SK-N-SH (cell line): ENCODE results near the gene PDPK1. TPM values are rescaled to one million over a fixed set of nuclear protein-coding genes. Genes with fewer than 3 reads are reported as not detected.

Experiments
- CTCF ChIA-PET: fragments of 300-600, 350-600 bp; formaldehyde crosslinking; extraction: SDS; loops from one replicate; lab custom pipeline; 2021; lab: Yijun Ruan, JAX
- POLR2A ChIA-PET: fragments of 350-600 bp; sonication (Branson Sonifier 250); formaldehyde crosslinking; extraction: SDS; loops from one replicate; lab custom pipeline; 2020; ENCODE audit warnings: antibody characterized with exemption, inconsistent platforms; lab: Yijun Ruan, JAX
- DNase-seq: peaks from one replicate; pipeline ENCODE4 v3.0.0; 2012
- H2AFZ ChIP-seq: fragments of 200-600 bp; sonication (generic); 2 replicates; pipeline ENCODE4 v1.8.1; 2016; ENCODE audit warnings: antibody characterized with exemption, mild to moderate bottlenecking, low read depth
- H3F3A ChIP-seq: fragments of 200-600 bp; sonication (generic); replicated peaks from 2 replicates; pipeline ENCODE3; 2016; ENCODE audit warnings: antibody characterized with exemption, mild to moderate bottlenecking; ENCODE audit not compliant: insufficient read depth
- H3K27ac ChIP-seq, 2 experiments: fragments of 200-500 bp in 1 of 2; fragments of 200-600 bp in 1 of 2; sonication (Bioruptor generic) in 1 of 2; sonication (generic), shearing (Covaris generic) in 1 of 2; 2 replicates each; pipeline versions ENCODE4 v1.5.1 to v1.6.1; 2014 to 2016; ENCODE audit warnings: low read depth in 2 of 2, inconsistent platforms in 1 of 2, low read length in 1 of 2, mild to moderate bottlenecking in 1 of 2, mixed read lengths in 1 of 2
- H3K27me3 ChIP-seq: fragments of 200-600 bp; sonication (generic), shearing (Covaris generic); 2 replicates; pipeline ENCODE4 v1.6.1; 2016; ENCODE audit warnings: mixed run types; ENCODE audit not compliant: insufficient read depth
- H3K36me3 ChIP-seq, 2 experiments: fragments of 200-500 bp in 1 of 2; fragments of 200-600 bp in 1 of 2; sonication (Bioruptor generic) in 1 of 2; sonication (generic) in 1 of 2; replicated peaks in 1 of 2; 2 replicates each; pipeline versions ENCODE3 to v1.5.1; 2014 to 2016; ENCODE audit warnings: low read length in 1 of 2, mild to moderate bottlenecking in 1 of 2; ENCODE audit not compliant: insufficient read depth in 2 of 2, control insufficient read depth in 1 of 2
- H3K4me1 ChIP-seq, 2 experiments: fragments of 200-500 bp in 1 of 2; fragments of 200-600 bp in 1 of 2; sonication (Bioruptor generic) in 1 of 2; sonication (generic), shearing (Covaris generic) in 1 of 2; 2 replicates each; pipeline versions ENCODE4 v1.5.1 to v1.6.1; 2014 to 2016; ENCODE audit warnings: low read depth in 1 of 2, low read length in 1 of 2, mixed run types in 1 of 2; ENCODE audit not compliant: insufficient read depth in 2 of 2, control insufficient read depth in 1 of 2
- H3K4me2 ChIP-seq: fragments of 200-600 bp; sonication (generic), shearing (Covaris generic); 2 replicates; pipeline ENCODE4 v1.6.1; 2017; ENCODE audit warnings: mixed run types
- H3K4me3 ChIP-seq, 2 experiments: fragments of 200-500 bp in 1 of 2; fragments of 200-600 bp in 1 of 2; sonication (Bioruptor generic) in 1 of 2; sonication (generic), shearing (Covaris generic) in 1 of 2; 2 replicates each; pipeline versions ENCODE4 v1.5.1 to v1.8.1; 2014 to 2016; ENCODE audit warnings: low read depth in 2 of 2, inconsistent platforms in 1 of 2, low read length in 1 of 2, mild to moderate bottlenecking in 1 of 2, mixed read lengths in 1 of 2, moderate library complexity in 1 of 2
- H3K79me2 ChIP-seq: fragments of 200-600 bp; sonication (generic); 2 replicates; pipeline ENCODE4 v1.8.1; 2017; ENCODE audit warnings: mild to moderate bottlenecking; ENCODE audit not compliant: insufficient read depth
- H3K9ac ChIP-seq: fragments of 200-600 bp; sonication (generic); 2 replicates; pipeline ENCODE4 v1.6.1; 2017; ENCODE audit warnings: mixed run types
- H3K9me2 ChIP-seq: fragments of 200-600 bp; sonication (generic); 2 replicates; pipeline ENCODE4 v1.6.1; 2017; ENCODE audit warnings: mixed run types
- H3K9me3 ChIP-seq: fragments of 200-600 bp; sonication (generic); 2 replicates; pipeline ENCODE4 v1.6.1; 2017; ENCODE audit warnings: mixed run types, mild to moderate bottlenecking, moderate library complexity
- H4K20me1 ChIP-seq: fragments of 200-600 bp; sonication (generic); 2 replicates; pipeline ENCODE4 v1.6.1; 2017; ENCODE audit warnings: mild to moderate bottlenecking, mixed run types; ENCODE audit not compliant: insufficient read depth
- CHD2 ChIP-seq: fragments of 150-350 bp; IDR thresholded peaks from 2 replicates; pipeline ENCODE4 v1.6.1; 2018; ENCODE audit warnings: low read length; ENCODE audit not compliant: partially characterized antibody
- EP300 ChIP-seq, 2 experiments: IDR thresholded peaks; 2 replicates each; pipeline versions ENCODE4 v1.4.0 to v1.6.1; 2012; ENCODE audit warnings: borderline replicate concordance in 1 of 2, low read depth in 1 of 2, low read length in 1 of 2
- EZH2phosphoT487 ChIP-seq: fragments of 200-600 bp; sonication (generic); IDR thresholded peaks from 2 replicates; pipeline ENCODE4 v1.6.1; 2017; ENCODE audit warnings: low read depth, mixed run types, mild to moderate bottlenecking, antibody characterized with exemption, moderate library complexity, borderline replicate concordance
- FOXJ3 ChIP-seq: sonication (generic); formaldehyde crosslinking; IDR thresholded peaks from 2 replicates; pipeline ENCODE4 v1.5.1; 2020; ENCODE audit warnings: mild to moderate bottlenecking, missing genetic modification reagents
- GATA2 ChIP-seq: sonication (generic); formaldehyde crosslinking; IDR thresholded peaks from 2 replicates; pipeline ENCODE4 v1.5.0; 2020; ENCODE audit warnings: mild to moderate bottlenecking, missing genetic modification reagents
- IRF3 ChIP-seq: fragments of 150-350 bp; IDR thresholded peaks from 2 replicates; pipeline ENCODE4 v1.6.1; 2016; ENCODE audit warnings: mild to moderate bottlenecking, low read depth, low read length
- MAX ChIP-seq: IDR thresholded peaks from 2 replicates; pipeline ENCODE4 v1.4.0; 2012; ENCODE audit warnings: low read depth
- MEF2A ChIP-seq: IDR thresholded peaks from 2 replicates; pipeline ENCODE4 v1.4.0; 2012; ENCODE audit warnings: low read depth, borderline replicate concordance
- MXI1 ChIP-seq: IDR thresholded peaks from 2 replicates; pipeline ENCODE4 v1.6.1; 2012; ENCODE audit warnings: mild to moderate bottlenecking, low read depth, low read length, improper control_type of control experiment
- NRF1 ChIP-seq: IDR thresholded peaks from 2 replicates; pipeline ENCODE4 v1.6.1; 2012; ENCODE audit warnings: low read depth, mild to moderate bottlenecking, low read length
- POLR2AphosphoS5 ChIP-seq: IDR thresholded peaks from 2 replicates; pipeline ENCODE4 v1.6.1; 2012; ENCODE audit warnings: low read depth, low read length
- RFX5 ChIP-seq: IDR thresholded peaks from 2 replicates; pipeline ENCODE4 v1.6.1; 2012; ENCODE audit warnings: mild to moderate bottlenecking, improper control_type of control experiment, low read length
- RXRA ChIP-seq: IDR thresholded peaks from 2 replicates; pipeline ENCODE4 v1.4.0; 2012; ENCODE audit warnings: low read depth, mild to moderate bottlenecking, borderline replicate concordance
- SMC3 ChIP-seq: IDR thresholded peaks from 2 replicates; pipeline ENCODE4 v1.6.1; 2012; ENCODE audit warnings: low read depth, low read length, improper control_type of control experiment
- TAF1 ChIP-seq: IDR thresholded peaks from 2 replicates; pipeline ENCODE4 v1.6.1; 2012; ENCODE audit warnings: low read depth, mild to moderate bottlenecking, low read length, moderate library complexity, borderline replicate concordance
- TCF12 ChIP-seq: IDR thresholded peaks from 2 replicates; pipeline ENCODE4 v1.4.0; 2012
- WGBS: methylation state at CpG from one replicate; pipeline ENCODE4 v1.1.6; 2017; ENCODE audit warnings: low lambda C conversion rate; 5-methylcytosine and 5-hydroxymethylcytosine counted together
- polyA plus RNA-seq, 3 experiments: library from polyadenylated mRNA; depleted of rRNA; stranded (reverse); fragments of >200 nt; gene quantifications; 2 replicates each; pipeline ENCODE4 v1.2.3, GENCODE V29; 2012
- TF ChIP-seq, protein P1 (sequence below): IDR thresholded peaks from 2 replicates; pipeline ENCODE4 v1.6.1; 2012; ENCODE audit warnings: mild to moderate bottlenecking, low read depth, low read length, moderate library complexity
- TF ChIP-seq, protein P2 (sequence below): fragments of 200-600 bp; sonication (generic); IDR thresholded peaks from 2 replicates; pipeline ENCODE4 v1.6.1; 2017; ENCODE audit warnings: antibody characterized with exemption, mild to moderate bottlenecking, moderate library complexity

The PDPK1 gene
- polyA plus RNA-seq, 1 of the 3 experiments (the other 2 are of a cell fraction), result 22.0 TPM

GRCh38 chr16:2527784-2528100 is 10.1 kb upstream of the PDPK1 start:
- Histone ChIP-seq H3K36me3 (peaks cover 17 to 39% of the 10 kb centered on the region in 2 experiments), H3K79me2 (peaks cover 16% of the 10 kb centered on the region; the same call in 1 of the 2 replicates), H3K9me2 (no peaks in the 10 kb centered on the region), H3K9me3 (no peaks in the 10 kb centered on the region), H3F3A (peaks cover 3% of the 10 kb centered on the region), H4K20me1 (no peaks in the 10 kb centered on the region), H2AFZ (no peak overlapping the region), H3K27me3 (no peaks in the 10 kb centered on the region), H3K9ac (no peak overlapping the region), H3K27ac (no peak overlapping the region), H3K4me1 (peaks cover 0 to 8% of the 10 kb centered on the region in 2 experiments; a peak in 2 of 4 replicates), H3K4me2 (no peak overlapping the region), H3K4me3 (no peak overlapping the region)
- no peak for TF ChIP-seq GATA2
- no peak for TF ChIP-seq NRF1
- TF ChIP-seq TAF1, result no peak
- TF ChIP-seq POLR2AphosphoS5, result no peak
- TF ChIP-seq, protein P1, sequence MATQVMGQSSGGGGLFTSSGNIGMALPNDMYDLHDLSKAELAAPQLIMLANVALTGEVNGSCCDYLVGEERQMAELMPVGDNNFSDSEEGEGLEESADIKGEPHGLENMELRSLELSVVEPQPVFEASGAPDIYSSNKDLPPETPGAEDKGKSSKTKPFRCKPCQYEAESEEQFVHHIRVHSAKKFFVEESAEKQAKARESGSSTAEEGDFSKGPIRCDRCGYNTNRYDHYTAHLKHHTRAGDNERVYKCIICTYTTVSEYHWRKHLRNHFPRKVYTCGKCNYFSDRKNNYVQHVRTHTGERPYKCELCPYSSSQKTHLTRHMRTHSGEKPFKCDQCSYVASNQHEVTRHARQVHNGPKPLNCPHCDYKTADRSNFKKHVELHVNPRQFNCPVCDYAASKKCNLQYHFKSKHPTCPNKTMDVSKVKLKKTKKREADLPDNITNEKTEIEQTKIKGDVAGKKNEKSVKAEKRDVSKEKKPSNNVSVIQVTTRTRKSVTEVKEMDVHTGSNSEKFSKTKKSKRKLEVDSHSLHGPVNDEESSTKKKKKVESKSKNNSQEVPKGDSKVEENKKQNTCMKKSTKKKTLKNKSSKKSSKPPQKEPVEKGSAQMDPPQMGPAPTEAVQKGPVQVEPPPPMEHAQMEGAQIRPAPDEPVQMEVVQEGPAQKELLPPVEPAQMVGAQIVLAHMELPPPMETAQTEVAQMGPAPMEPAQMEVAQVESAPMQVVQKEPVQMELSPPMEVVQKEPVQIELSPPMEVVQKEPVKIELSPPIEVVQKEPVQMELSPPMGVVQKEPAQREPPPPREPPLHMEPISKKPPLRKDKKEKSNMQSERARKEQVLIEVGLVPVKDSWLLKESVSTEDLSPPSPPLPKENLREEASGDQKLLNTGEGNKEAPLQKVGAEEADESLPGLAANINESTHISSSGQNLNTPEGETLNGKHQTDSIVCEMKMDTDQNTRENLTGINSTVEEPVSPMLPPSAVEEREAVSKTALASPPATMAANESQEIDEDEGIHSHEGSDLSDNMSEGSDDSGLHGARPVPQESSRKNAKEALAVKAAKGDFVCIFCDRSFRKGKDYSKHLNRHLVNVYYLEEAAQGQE, result no peak
- TF ChIP-seq MAX, result no peak
- no peak for TF ChIP-seq SMC3
- no peak for TF ChIP-seq RXRA
- no peak for TF ChIP-seq FOXJ3
- no peak for TF ChIP-seq RFX5
- 95% methylated on average over 21 of the region's 24 CpGs for WGBS
- CTCF ChIA-PET, result no interaction called here
- POLR2A ChIA-PET, result no interaction called here
- DNase-seq, result no peak

GRCh38 chr16:2528161-2529060 is 9.4 kb upstream of the PDPK1 start:
- Histone ChIP-seq H4K20me1 (no peaks in the 10 kb centered on the region), H3K9ac (no peak overlapping the region), H3K27me3 (no peaks in the 10 kb centered on the region), H3K36me3 (peaks cover 13 to 36% of the 10 kb centered on the region in 2 experiments), H2AFZ (no peak overlapping the region), H3K4me1 (peaks cover 0 to 8% of the 10 kb centered on the region in 2 experiments; a peak in 2 of 4 replicates), H3K9me2 (no peaks in the 10 kb centered on the region), H3K4me2 (no peak overlapping the region), H3F3A (peaks cover 3% of the 10 kb centered on the region), H3K9me3 (no peaks in the 10 kb centered on the region), H3K27ac (no peak overlapping the region), H3K4me3 (no peak overlapping the region), H3K79me2 (peaks cover 9% of the 10 kb centered on the region; the same call in 1 of the 2 replicates)
- 98% methylated on average over 10 of the region's 36 CpGs for WGBS
- ChIA-PET POLR2A (interaction anchor here (1.5 kb wide), 1 partner anchor 8 kb away, joined by 3 read pairs; the partner anchor contains the start of gene AMDHD2), CTCF (no interaction called here)
- TF ChIP-seq MXI1 (no peak), EZH2phosphoT487 (no peak), MEF2A (no peak), POLR2AphosphoS5 (no peak), FOXJ3 (no peak), TAF1 (no peak), IRF3 (no peak), TCF12 (no peak), CHD2 (no peak), SMC3 (no peak), EP300 (IDR thresholded peaks at IDR 0.05; ENCODE audit: borderline replicate concordance in 1 of 2, low read depth in 1 of 2, low read length in 1 of 2) (no peak)
- TF ChIP-seq, protein P2, sequence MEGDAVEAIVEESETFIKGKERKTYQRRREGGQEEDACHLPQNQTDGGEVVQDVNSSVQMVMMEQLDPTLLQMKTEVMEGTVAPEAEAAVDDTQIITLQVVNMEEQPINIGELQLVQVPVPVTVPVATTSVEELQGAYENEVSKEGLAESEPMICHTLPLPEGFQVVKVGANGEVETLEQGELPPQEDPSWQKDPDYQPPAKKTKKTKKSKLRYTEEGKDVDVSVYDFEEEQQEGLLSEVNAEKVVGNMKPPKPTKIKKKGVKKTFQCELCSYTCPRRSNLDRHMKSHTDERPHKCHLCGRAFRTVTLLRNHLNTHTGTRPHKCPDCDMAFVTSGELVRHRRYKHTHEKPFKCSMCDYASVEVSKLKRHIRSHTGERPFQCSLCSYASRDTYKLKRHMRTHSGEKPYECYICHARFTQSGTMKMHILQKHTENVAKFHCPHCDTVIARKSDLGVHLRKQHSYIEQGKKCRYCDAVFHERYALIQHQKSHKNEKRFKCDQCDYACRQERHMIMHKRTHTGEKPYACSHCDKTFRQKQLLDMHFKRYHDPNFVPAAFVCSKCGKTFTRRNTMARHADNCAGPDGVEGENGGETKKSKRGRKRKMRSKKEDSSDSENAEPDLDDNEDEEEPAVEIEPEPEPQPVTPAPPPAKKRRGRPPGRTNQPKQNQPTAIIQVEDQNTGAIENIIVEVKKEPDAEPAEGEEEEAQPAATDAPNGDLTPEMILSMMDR, result no peak
- peak; percentile 14 for DNase-seq
